ENCODE results near the gene METTL13.
A peak's percentile ranks its signal among the peaks of the same experiment; 100 is the strongest.

METTL13 gene

GRCh38 chr1:171805395-171806115, 24.1 kb downstream of the METTL13 start:
- DNase-seq: no peak

- no peak for DNase-seq
These were observed 26.1 kb downstream of the METTL13 start for GRCh38 chr1:171807556-171807955.

GRCh38 chr1:171809834-171810233, 28.4 kb downstream of the METTL13 start:
- DNase-seq: no peak

- no peak for DNase-seq
These were observed 30.2 kb downstream of the METTL13 start for GRCh38 chr1:171811672-171812071.

- no peak for DNase-seq
These were observed 33.2 kb downstream of the METTL13 start for GRCh38 chr1:171814692-171815091.

- no peak for DNase-seq
These were observed 34.9 kb downstream of the METTL13 start for GRCh38 chr1:171816300-171816901.

GRCh38 chr1:171817511-171818265, 36.2 kb downstream of the METTL13 start:
- no peak for DNase-seq

- DNase-seq: no peak
These were observed 38.5 kb downstream of the METTL13 start for GRCh38 chr1:171819946-171820345.

- no peak for DNase-seq
These were observed 45.5 kb downstream of the METTL13 start for GRCh38 chr1:171826973-171827372.

GRCh38 chr1:171828794-171829193, 47.3 kb downstream of the METTL13 start:
- no peak for DNase-seq

GRCh38 chr1:171833091-171833825, 51.8 kb downstream of the METTL13 start:
- no peak for DNase-seq

- DNase-seq: no peak
These were observed 53.4 kb downstream of the METTL13 start for GRCh38 chr1:171834821-171835220.

GRCh38 chr1:171835891-171836290, 54.4 kb downstream of the METTL13 start:
- no peak for DNase-seq

GRCh38 chr1:171841050-171841910, 59.8 kb downstream of the METTL13 start, which contains the start of gene DNM3:
DNM3 (plus strand) TSS chr1:171841498; CDS start chr1:171841657, 159 bp downstream.
- peak; percentile 94 for DNase-seq

GRCh38 chr1:171841931-171842761, 60.7 kb downstream of the METTL13 start:
- DNase-seq: peak; percentile 61

- no peak for DNase-seq
These were observed 62.9 kb downstream of the METTL13 start for GRCh38 chr1:171844381-171844780.

- DNase-seq: no peak
These were observed 64.5 kb downstream of the METTL13 start for GRCh38 chr1:171845998-171846397.
